GM21515 (cell line): Measurements from ENCODE around the gene FAM216A.
"Not testable (repeated sequence)": the region's sequence is repeated elsewhere in the genome, so short reads cannot be mapped to it uniquely, and the experiment has no call there.

ENCODE experiments used
- ATAC-seq: cut with Tn5 transposase; IDR thresholded peaks from one replicate; pipeline ENCODE4 v1.9.1; 2021; ENCODE audit not compliant: unreplicated experiment

Gene FAM216A

GRCh38 chr12:110468214-110469048 is at the start of gene FAM216A, which contains the start of gene GPN3:
Gene FAM216A, plus strand, starts transcription at chr12:110468845. Its CDS starts 31 bp downstream, at chr12:110468876.
Gene GPN3, minus strand, starts transcription at chr12:110468257. Its CDS starts 54 bp downstream, at chr12:110468203.
- ATAC-seq: peak; percentile 76

- ATAC-seq: not testable (repeated sequence)
These were observed 48.0 kb upstream of the FAM216A start for GRCh38 chr12:110420644-110421043.

GRCh38 chr12:110421159-110421661 is 47.4 kb upstream of the FAM216A start:
- no peak for ATAC-seq

- ATAC-seq: no peak
These were observed 46.9 kb upstream of the FAM216A start for GRCh38 chr12:110421701-110422100.

GRCh38 chr12:110424237-110424636 is 44.4 kb upstream of the FAM216A start:
- ATAC-seq: no peak

GRCh38 chr12:110426406-110426805 is 42.2 kb upstream of the FAM216A start:
- ATAC-seq: no peak

GRCh38 chr12:110429676-110430075 is 39.0 kb upstream of the FAM216A start:
- not testable (repeated sequence) for ATAC-seq

- ATAC-seq: no peak
These were observed 36.6 kb upstream of the FAM216A start for GRCh38 chr12:110431957-110432587.

GRCh38 chr12:110436231-110436630 is 32.4 kb upstream of the FAM216A start:
- no peak for ATAC-seq

- no peak for ATAC-seq
These were observed 24.2 kb upstream of the FAM216A start for GRCh38 chr12:110444455-110444854.

GRCh38 chr12:110449799-110450497 is 18.7 kb upstream of the FAM216A start, which contains the start of gene ARPC3:
Gene ARPC3, minus strand, starts transcription at chr12:110450337. Its CDS starts 77 bp downstream, at chr12:110450260.
- peak; percentile 90 for ATAC-seq

GRCh38 chr12:110451263-110451662 is 17.4 kb upstream of the FAM216A start:
- no peak for ATAC-seq

GRCh38 chr12:110453569-110454296 is 14.9 kb upstream of the FAM216A start:
- no peak for ATAC-seq

- ATAC-seq: no peak
These were observed 9.9 kb upstream of the FAM216A start for GRCh38 chr12:110458756-110459155.

- not testable (repeated sequence) for ATAC-seq
These were observed 7.5 kb upstream of the FAM216A start for GRCh38 chr12:110461189-110461588.

GRCh38 chr12:110465024-110465423 is 3.6 kb upstream of the FAM216A start:
- ATAC-seq: no peak

- ATAC-seq: not testable (repeated sequence)
These were observed 2.9 kb upstream of the FAM216A start for GRCh38 chr12:110465765-110466164.

GRCh38 chr12:110466791-110467190 is 1.9 kb upstream of the FAM216A start:
- ATAC-seq: no peak

- no peak for ATAC-seq
These were observed 815 bp upstream of the FAM216A start for GRCh38 chr12:110467847-110468213.

GRCh38 chr12:110475426-110475825 is 6.8 kb downstream of the FAM216A start:
- ATAC-seq: no peak
